Mesenchymal stem cell (in vitro differentiated cells and primary cell): ENCODE results near the gene NRP1.
A peak's percentile ranks its signal among the peaks of the same experiment; 100 is the strongest.

Source experiments
- DNase-seq: peaks from one replicate; pipeline ENCODE4 v3.0.0-alpha.2; 2013
- H2AFZ ChIP-seq: one replicate; pipeline ENCODE4 v1.6.1; 2013; ENCODE audit warnings: low read depth, mild to moderate bottlenecking, control low read depth, inconsistent platforms, low read length, moderate library complexity
- H2AK5ac ChIP-seq: 2 replicates; pipeline ENCODE4 v1.6.1; 2013; ENCODE audit warnings: low read length, moderate library complexity, mild to moderate bottlenecking, inconsistent platforms; ENCODE audit not compliant: severe bottlenecking
- H2BK120ac ChIP-seq: one replicate; pipeline ENCODE4 v1.6.1; 2013; ENCODE audit warnings: low read depth, mild to moderate bottlenecking, inconsistent platforms, low read length, moderate library complexity
- H2BK12ac ChIP-seq, 2 experiments: one replicate each; pipeline ENCODE4 v1.6.1; 2013; ENCODE audit warnings: inconsistent platforms in 2 of 2, low read length in 2 of 2, mild to moderate bottlenecking in 2 of 2, moderate library complexity in 2 of 2, control low read depth in 1 of 2
- H2BK15ac ChIP-seq: one replicate; pipeline ENCODE4 v1.6.1; 2013; ENCODE audit warnings: mild to moderate bottlenecking, low read depth, inconsistent platforms; ENCODE audit not compliant: poor library complexity, severe bottlenecking
- H2BK5ac ChIP-seq: 2 replicates; pipeline ENCODE4 v1.6.1; 2013; ENCODE audit warnings: low read depth, mild to moderate bottlenecking, low read length, control low read depth, inconsistent platforms; ENCODE audit not compliant: poor library complexity, severe bottlenecking
- H3K14ac ChIP-seq, 2 experiments: one replicate each; pipeline ENCODE4 v1.6.1; 2013; ENCODE audit warnings: inconsistent platforms in 2 of 2, low read length in 2 of 2, control low read depth in 1 of 2, mild to moderate bottlenecking in 1 of 2, moderate library complexity in 1 of 2
- H3K18ac ChIP-seq, 2 experiments: one replicate each; pipeline ENCODE4 v1.6.1; 2013; ENCODE audit warnings: inconsistent platforms in 2 of 2, low read length in 2 of 2, control low read depth in 1 of 2, low read depth in 1 of 2, mild to moderate bottlenecking in 1 of 2
- H3K23ac ChIP-seq, 2 experiments: one replicate each; pipeline ENCODE4 v1.6.1; 2013; ENCODE audit warnings: inconsistent platforms in 2 of 2, low read length in 2 of 2, mild to moderate bottlenecking in 2 of 2, moderate library complexity in 2 of 2, control low read depth in 1 of 2
- H3K27ac ChIP-seq: 2 replicates; pipeline ENCODE4 v1.5.1; 2013; ENCODE audit warnings: mild to moderate bottlenecking, moderate library complexity, low read length, control low read depth, inconsistent platforms; ENCODE audit not compliant: poor library complexity, severe bottlenecking
- H3K27me3 ChIP-seq, 2 experiments: 2 replicates each; pipeline versions ENCODE4 v1.6.1 to v1.7.0; 2013; ENCODE audit warnings: low read length in 2 of 2, mild to moderate bottlenecking in 2 of 2, moderate library complexity in 2 of 2, control low read depth in 1 of 2, inconsistent platforms in 1 of 2; ENCODE audit not compliant: control insufficient read depth in 1 of 2, insufficient read depth in 1 of 2
- H3K36me3 ChIP-seq, 2 experiments: 2 replicates each; pipeline versions ENCODE4 v1.6.1 to v1.7.0; 2013; ENCODE audit warnings: low read length in 2 of 2, control low read depth in 1 of 2, inconsistent platforms in 1 of 2, low read depth in 1 of 2, mild to moderate bottlenecking in 1 of 2; ENCODE audit not compliant: insufficient read depth in 2 of 2, control insufficient read depth in 1 of 2
- H3K4ac ChIP-seq, 2 experiments: one replicate each; pipeline ENCODE4 v1.6.1; 2013; ENCODE audit warnings: inconsistent platforms in 2 of 2, low read length in 2 of 2, mild to moderate bottlenecking in 2 of 2, moderate library complexity in 2 of 2, control low read depth in 1 of 2, low read depth in 1 of 2
- H3K4me1 ChIP-seq: 2 replicates; pipeline ENCODE4 v1.6.1; 2013; ENCODE audit warnings: low read depth, low read length, control low read depth; ENCODE audit not compliant: control insufficient read depth, insufficient read depth
- H3K4me2 ChIP-seq: 2 replicates; pipeline ENCODE4 v1.6.1; 2013; ENCODE audit warnings: low read length, mild to moderate bottlenecking, inconsistent platforms; ENCODE audit not compliant: poor library complexity, severe bottlenecking
- H3K4me3 ChIP-seq, 2 experiments: 2 replicates each; pipeline versions ENCODE4 v1.5.1 to v1.7.0; 2013; ENCODE audit warnings: low read length in 2 of 2, mild to moderate bottlenecking in 2 of 2, control low read depth in 1 of 2, low read depth in 1 of 2; ENCODE audit not compliant: insufficient read depth in 1 of 2
- H3K79me1 ChIP-seq: replicated peaks from 2 replicates; pipeline ENCODE4 v1.6.1; 2013; ENCODE audit warnings: mild to moderate bottlenecking, control low read depth, low read length, inconsistent platforms; ENCODE audit not compliant: poor library complexity, severe bottlenecking
- H3K9ac ChIP-seq: 2 replicates; pipeline ENCODE4 v1.7.0; 2013; ENCODE audit warnings: mild to moderate bottlenecking, low read length, moderate library complexity
- H3K9me3 ChIP-seq: 2 replicates; pipeline ENCODE4 v1.7.0; 2013; ENCODE audit warnings: mild to moderate bottlenecking, low read length; ENCODE audit not compliant: control insufficient read depth
- H4K8ac ChIP-seq: one replicate; pipeline ENCODE4 v1.6.1; 2013; ENCODE audit warnings: inconsistent platforms, mild to moderate bottlenecking, low read length, moderate library complexity
- H4K91ac ChIP-seq: one replicate; pipeline ENCODE4 v1.6.1; 2013; ENCODE audit warnings: mild to moderate bottlenecking, low read length, inconsistent platforms
- WGBS: methylation state at CpG from one replicate; pipeline ENCODE4 v1.1.7; 2013; ENCODE audit warnings: mixed read lengths; 5-methylcytosine and 5-hydroxymethylcytosine counted together

NRP1 gene

GRCh38 chr10:33150146-33150545, 184.3 kb downstream of the NRP1 start:
- Histone ChIP-seq H3K79me1 (no peaks in the 10 kb centered on the region), H2AK5ac (no peak overlapping the region), H3K27ac (no peak overlapping the region), H2BK15ac (no peak overlapping the region), H3K36me3 (no peaks in the 10 kb centered on the region), H4K91ac (no peak overlapping the region), H2BK120ac (no peak overlapping the region), H3K4ac (no peak overlapping the region), H2BK5ac (no peak overlapping the region), H3K4me1 (peaks cover 1% of the 10 kb centered on the region), H3K23ac (no peak overlapping the region), H2AFZ (no peak overlapping the region), H3K14ac (no peak overlapping the region), H3K9ac (no peak overlapping the region), H2BK12ac (no peak overlapping the region), H3K27me3 (no peaks in the 10 kb centered on the region), H3K4me3 (no peak overlapping the region), H4K8ac (no peak overlapping the region), H3K18ac (no peak overlapping the region), H3K4me2 (no peak overlapping the region), H3K9me3 (peaks cover 5% of the 10 kb centered on the region)
- no peak for DNase-seq
- WGBS = 85% methylated on average over 2 of the region's 2 CpGs

GRCh38 chr10:33147013-33147310, 187.5 kb downstream of the NRP1 start:
- Histone ChIP-seq H2BK15ac (no peak overlapping the region), H2BK120ac (no peak overlapping the region), H3K9ac (no peak overlapping the region), H3K4me3 (no peak overlapping the region), H3K4ac (no peak overlapping the region), H3K36me3 (no peaks in the 10 kb centered on the region), H3K14ac (no peak overlapping the region), H2AK5ac (no peak overlapping the region), H4K91ac (no peak overlapping the region), H3K23ac (no peak overlapping the region), H3K18ac (no peak overlapping the region), H2BK12ac (no peak overlapping the region), H3K9me3 (peaks cover 5% of the 10 kb centered on the region), H3K4me1 (peaks cover 8% of the 10 kb centered on the region), H2AFZ (no peak overlapping the region), H3K4me2 (no peak overlapping the region), H3K27ac (no peak overlapping the region), H2BK5ac (no peak overlapping the region), H4K8ac (no peak overlapping the region), H3K79me1 (no peaks in the 10 kb centered on the region), H3K27me3 (no peaks in the 10 kb centered on the region)
- no peak for DNase-seq
- WGBS = 97% methylated on average over 2 of the region's 3 CpGs

GRCh38 chr10:33146189-33147012, 188.1 kb downstream of the NRP1 start:
- no peak overlapping the region for H2BK15ac ChIP-seq
- no peaks in the 10 kb centered on the region for H3K27me3 ChIP-seq
- no peak overlapping the region for H3K4me3 ChIP-seq
- H2BK120ac ChIP-seq = no peak overlapping the region
- no peak overlapping the region for H3K14ac ChIP-seq
- H4K91ac ChIP-seq = no peak overlapping the region
- no peak overlapping the region for H3K4ac ChIP-seq
- H3K4me1 ChIP-seq = peaks cover 8% of the 10 kb centered on the region
- no peak overlapping the region for H2BK12ac ChIP-seq
- no peak overlapping the region for H2AFZ ChIP-seq
- no peak overlapping the region for H3K18ac ChIP-seq
- H3K36me3 ChIP-seq = no peaks in the 10 kb centered on the region
- no peak overlapping the region for H3K23ac ChIP-seq
- H2BK5ac ChIP-seq = no peak overlapping the region
- H3K27ac ChIP-seq = no peak overlapping the region
- H3K79me1 ChIP-seq = peaks cover under 1% of the 10 kb centered on the region
- peaks cover 5% of the 10 kb centered on the region for H3K9me3 ChIP-seq
- no peak overlapping the region for H4K8ac ChIP-seq
- H3K4me2 ChIP-seq = no peak overlapping the region
- H2AK5ac ChIP-seq = peak overlapping the region; percentile 29
- WGBS = 90% methylated on average over 9 of the region's 10 CpGs
- H3K9ac ChIP-seq = no peak overlapping the region
- DNase-seq = no peak

- Histone ChIP-seq H3K4me2 (no peak overlapping the region), H3K14ac (no peak overlapping the region), H3K79me1 (peaks cover 1% of the 10 kb centered on the region), H2AK5ac (peak overlapping the region; percentile 18), H3K27me3 (no peaks in the 10 kb centered on the region), H2BK5ac (no peak overlapping the region), H3K9me3 (peaks cover 5% of the 10 kb centered on the region), H3K36me3 (no peaks in the 10 kb centered on the region), H2BK120ac (no peak overlapping the region), H3K18ac (no peak overlapping the region), H2BK12ac (no peak overlapping the region), H3K27ac (no peak overlapping the region), H2BK15ac (no peak overlapping the region), H4K91ac (no peak overlapping the region), H3K23ac (no peak overlapping the region), H4K8ac (no peak overlapping the region), H3K4me3 (no peak overlapping the region), H2AFZ (no peak overlapping the region), H3K9ac (no peak overlapping the region), H3K4ac (no peak overlapping the region), H3K4me1 (peaks cover 8% of the 10 kb centered on the region)
- WGBS = 70% methylated on average over 8 of the region's 8 CpGs
- DNase-seq = no peak
These were observed 188.8 kb downstream of the NRP1 start for GRCh38 chr10:33145451-33146188.
